MM.1S (cell line): ENCODE measurements around the gene FRMD4B.

ENCODE experiments used
- EZH2 ChIP-seq: fragments of 300-600 bp; sonication (generic); optimal IDR thresholded peaks from 2 replicates; pipeline ENCODE3; 2017; ENCODE audit warnings: low read depth, mild to moderate bottlenecking, antibody characterized with exemption, low read length, mixed read lengths
- TF ChIP-seq, protein P1 (sequence below): fragments of 300-600 bp; sonication (generic); IDR thresholded peaks from 2 replicates; pipeline ENCODE4 v1.5.1; 2016; ENCODE audit warnings: antibody characterized with exemption, low read length, mixed read lengths

GRCh38 chr3:69239063-69239462, 146.8 kb downstream of the FRMD4B start:
- TF ChIP-seq, protein P1, sequence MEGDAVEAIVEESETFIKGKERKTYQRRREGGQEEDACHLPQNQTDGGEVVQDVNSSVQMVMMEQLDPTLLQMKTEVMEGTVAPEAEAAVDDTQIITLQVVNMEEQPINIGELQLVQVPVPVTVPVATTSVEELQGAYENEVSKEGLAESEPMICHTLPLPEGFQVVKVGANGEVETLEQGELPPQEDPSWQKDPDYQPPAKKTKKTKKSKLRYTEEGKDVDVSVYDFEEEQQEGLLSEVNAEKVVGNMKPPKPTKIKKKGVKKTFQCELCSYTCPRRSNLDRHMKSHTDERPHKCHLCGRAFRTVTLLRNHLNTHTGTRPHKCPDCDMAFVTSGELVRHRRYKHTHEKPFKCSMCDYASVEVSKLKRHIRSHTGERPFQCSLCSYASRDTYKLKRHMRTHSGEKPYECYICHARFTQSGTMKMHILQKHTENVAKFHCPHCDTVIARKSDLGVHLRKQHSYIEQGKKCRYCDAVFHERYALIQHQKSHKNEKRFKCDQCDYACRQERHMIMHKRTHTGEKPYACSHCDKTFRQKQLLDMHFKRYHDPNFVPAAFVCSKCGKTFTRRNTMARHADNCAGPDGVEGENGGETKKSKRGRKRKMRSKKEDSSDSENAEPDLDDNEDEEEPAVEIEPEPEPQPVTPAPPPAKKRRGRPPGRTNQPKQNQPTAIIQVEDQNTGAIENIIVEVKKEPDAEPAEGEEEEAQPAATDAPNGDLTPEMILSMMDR: no peak
- TF ChIP-seq EZH2: no peak
